Adipose tissue (tissue), 3 donors: ENCODE measurements around the gene TRMT11. TPM values are rescaled to one million over a fixed set of nuclear protein-coding genes. Genes with fewer than 3 reads are reported as not detected.
"Not testable (repeated sequence)": the region's sequence is repeated elsewhere in the genome, so short reads cannot be mapped to it uniquely, and the experiment has no call there.

Source experiments
- H3K27ac ChIP-seq: one replicate; pipeline ENCODE4 v1.5.1; 2013; ENCODE audit warnings: low read depth, low read length
- WGBS, 3 donors: extraction: QIAGEN DNeasy Blood & Tissue Kit; methylation state at CpG; one replicate each; pipeline ENCODE4 v1.1.7; 2013; 5-methylcytosine and 5-hydroxymethylcytosine counted together
- polyA plus RNA-seq, 3 donors: library from polyadenylated mRNA; stranded (reverse); fragments of 200-250 nt; gene quantifications; one replicate each; pipeline ENCODE4 v1.2.3, GENCODE V29; 2013
- donor health status: healthy with polysubstance abuse.
- donor health status: Bipolar disorder and iron deficiency.
- donor health status: healthy.

Gene TRMT11
- polyA plus RNA-seq, 3 donors: 5.7 to 11.2 (median 8.2) TPM

DNA sequence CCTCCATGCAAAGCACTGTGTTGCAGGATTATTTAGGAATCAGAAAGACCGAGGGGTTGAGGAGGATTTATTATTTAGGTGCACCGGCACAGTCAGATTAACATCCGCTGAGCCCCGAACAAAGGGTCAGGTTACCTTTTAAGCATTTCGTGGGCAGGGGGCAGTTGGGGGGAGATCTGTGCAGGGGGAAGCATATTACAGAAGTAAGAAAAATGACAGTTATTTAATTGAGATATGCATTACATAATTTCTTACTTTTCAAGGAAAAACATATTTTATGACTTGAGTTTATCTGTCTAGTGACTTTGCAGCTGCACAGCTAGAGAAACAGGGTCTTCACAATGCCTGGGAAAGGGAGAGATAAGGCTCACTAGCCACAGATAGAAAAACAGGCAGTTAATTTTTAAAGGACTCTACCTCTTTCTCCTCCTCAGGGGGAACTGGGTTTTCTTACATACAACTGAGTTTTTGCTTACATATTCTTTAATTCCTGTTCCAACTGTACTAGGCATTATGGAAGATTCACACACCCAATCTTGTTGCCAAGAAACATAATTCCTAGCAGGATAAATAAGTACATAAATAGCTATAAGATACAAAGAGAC is 31.5 kb upstream of the TRMT11 start:
- 37 to 70% (median 68%) methylated on average over 5 of the region's 5 CpGs for WGBS, 3 donors

DNA sequence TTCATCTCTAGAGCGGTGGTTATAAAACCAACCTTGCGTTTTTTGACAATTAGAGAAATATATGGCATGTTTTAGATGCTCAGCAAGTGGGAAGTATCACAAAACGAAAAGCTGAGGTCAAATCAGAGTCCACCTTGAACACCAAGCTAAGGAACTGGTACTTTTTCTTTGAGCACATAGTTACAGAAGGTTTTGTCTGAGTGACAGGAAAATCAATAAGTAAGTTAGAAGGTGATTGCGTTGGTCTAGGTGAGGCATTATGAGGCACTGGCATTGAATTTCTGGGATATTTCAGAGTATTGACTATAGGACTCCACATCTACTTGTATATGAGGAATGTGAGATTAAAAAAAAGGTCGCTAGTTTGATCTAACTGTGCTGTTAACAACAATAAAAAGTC is 30.4 kb upstream of the TRMT11 start:
- no peak overlapping the region for H3K27ac ChIP-seq
- 23 to 42% (median 42%) methylated on average over 5 of the region's 5 CpGs for WGBS, 3 donors

More for the DNA sequence above, 31.5 kb upstream of the TRMT11 start:
- no peak overlapping the region for H3K27ac ChIP-seq

DNA sequence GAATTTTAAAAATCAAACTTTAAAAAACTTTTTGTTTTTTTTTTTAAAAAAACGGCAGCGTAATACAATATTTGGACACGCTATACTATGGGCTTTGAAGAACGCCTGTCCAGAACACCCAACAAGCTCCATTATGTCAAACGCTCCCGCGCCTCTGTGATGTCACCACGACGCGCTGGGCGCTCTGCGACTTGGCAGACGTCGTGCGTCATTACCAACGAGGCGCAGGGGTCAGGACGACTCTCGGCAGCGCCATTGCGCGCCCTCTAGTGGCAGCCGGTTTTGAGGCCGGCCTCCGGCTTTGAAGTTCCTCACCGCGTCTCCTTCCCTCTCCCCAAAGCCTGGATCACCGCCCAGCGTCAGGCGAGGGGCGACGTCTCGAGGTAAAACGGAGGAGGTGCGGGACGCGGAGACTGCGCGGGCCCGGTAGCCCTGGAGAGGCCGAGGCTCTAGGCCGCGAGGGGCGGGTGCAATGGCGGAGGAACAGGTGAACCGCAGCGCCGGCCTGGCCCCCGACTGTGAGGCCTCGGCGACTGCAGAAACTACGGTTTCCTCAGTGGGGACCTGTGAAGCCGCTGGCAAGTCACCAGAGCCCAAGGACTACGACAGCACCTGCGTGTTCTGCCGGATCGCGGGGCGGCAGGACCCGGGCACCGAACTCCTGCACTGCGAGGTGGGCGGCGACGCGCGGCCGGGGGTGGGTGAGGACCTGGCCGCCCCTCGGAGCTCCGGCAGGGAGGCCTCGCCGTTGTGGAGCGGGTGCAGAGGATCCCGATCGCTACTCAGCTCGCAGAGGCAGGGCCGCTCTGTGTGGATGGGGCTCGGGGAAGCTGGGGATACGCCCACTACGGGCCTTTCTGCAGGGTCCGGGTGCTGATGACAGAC is 29.6 kb upstream of the TRMT11 start, which contains the start of gene HINT3:
HINT3 (plus strand) TSS at position 265 of the 885 bp plus-strand sequence; CDS start at position 473, 208 bp downstream.
- WGBS, 3 donors: 0 to 1% (median 1%) methylated on average over 82 of the region's 82 CpGs

DNA sequence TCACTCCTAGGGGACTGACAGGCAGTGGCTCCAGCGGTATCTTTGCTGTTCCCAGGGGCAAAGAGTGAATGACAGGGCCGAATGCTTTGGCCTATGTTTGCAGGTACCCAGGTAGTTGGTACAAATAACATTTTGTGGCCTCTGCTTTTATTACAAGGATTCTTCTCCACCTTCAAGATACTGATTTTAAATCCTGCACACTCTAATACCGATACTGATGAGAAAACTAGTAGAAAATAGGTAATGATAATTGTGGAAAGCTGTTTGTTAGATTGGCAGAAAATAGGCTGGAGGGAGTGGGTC is 29.0 kb upstream of the TRMT11 start:
- WGBS, 3 donors: 1 to 3% (median 2%) methylated on average over 3 of the region's 3 CpGs
- no peak overlapping the region for H3K27ac ChIP-seq

More for the DNA sequence above, 29.6 kb upstream of the TRMT11 start, which contains the start of gene HINT3:
- peak within 1 kb of the TSS; percentile 22 for H3K27ac ChIP-seq

DNA sequence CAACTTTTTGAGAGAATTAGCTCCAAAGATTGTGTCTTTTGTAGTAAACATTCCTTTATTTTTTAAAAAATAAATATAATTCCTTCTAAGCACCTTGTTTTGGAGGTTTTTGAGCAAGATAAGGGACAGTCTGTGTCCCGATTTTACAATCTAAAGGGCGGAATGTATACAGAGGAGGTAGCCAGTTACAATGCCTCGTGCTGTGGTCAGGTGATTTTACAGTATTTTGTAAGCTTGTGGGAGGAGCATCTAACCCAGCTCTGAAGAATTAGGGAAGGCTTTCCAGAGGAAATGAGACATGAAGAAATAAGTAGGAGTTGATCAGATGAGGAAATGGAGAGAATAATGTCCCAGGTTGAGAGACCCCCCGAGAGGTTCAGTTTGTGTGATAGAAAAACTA is 28.5 kb upstream of the TRMT11 start:
- H3K27ac ChIP-seq: no peak overlapping the region
- WGBS, 3 donors: 18 to 29% (median 19%) methylated on average over 4 of the region's 4 CpGs

DNA sequence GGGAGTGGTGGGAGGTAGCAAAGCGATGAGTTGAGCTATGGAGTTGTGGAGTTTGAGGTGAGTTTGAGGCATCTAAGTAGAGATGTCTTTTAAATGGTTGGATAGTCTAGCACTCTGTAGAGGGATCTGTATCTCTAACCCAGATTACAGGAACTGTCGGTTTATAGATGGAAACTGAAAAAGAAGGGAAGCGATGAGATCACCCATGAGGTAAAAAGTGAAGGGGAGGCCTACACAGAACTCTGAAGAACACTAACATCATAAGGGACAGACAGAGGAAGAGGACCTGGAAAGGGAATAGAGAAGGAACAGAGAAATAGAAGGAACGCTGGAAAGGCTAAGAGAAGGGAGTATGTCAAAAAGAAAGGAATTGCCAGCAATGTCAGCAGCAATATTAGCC is 27.3 kb upstream of the TRMT11 start:
- H3K27ac ChIP-seq: no peak overlapping the region
- 82 to 91% (median 90%) methylated on average over 4 of the region's 4 CpGs for WGBS, 3 donors

DNA sequence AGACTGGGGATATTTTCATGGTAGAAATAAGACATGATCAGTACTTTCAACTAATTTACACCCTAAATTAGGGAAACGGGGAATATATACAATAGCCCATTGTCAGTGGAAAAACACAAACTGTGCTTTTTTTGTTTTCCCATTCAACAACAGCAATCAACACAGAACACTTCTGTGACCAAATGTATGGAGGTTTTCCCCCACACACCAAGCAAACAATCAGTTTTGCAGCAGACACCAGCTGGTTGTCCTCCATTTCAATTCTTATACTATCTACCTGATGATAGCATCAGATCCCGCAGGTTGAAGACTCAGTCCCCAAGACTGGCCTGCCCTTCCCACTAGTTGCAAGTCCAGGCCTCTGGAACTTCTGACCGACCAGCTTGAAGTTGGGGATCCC is 25.2 kb upstream of the TRMT11 start:
- WGBS, 3 donors: 86 to 89% (median 89%) methylated on average over 3 of the region's 3 CpGs
- no peak overlapping the region for H3K27ac ChIP-seq

DNA sequence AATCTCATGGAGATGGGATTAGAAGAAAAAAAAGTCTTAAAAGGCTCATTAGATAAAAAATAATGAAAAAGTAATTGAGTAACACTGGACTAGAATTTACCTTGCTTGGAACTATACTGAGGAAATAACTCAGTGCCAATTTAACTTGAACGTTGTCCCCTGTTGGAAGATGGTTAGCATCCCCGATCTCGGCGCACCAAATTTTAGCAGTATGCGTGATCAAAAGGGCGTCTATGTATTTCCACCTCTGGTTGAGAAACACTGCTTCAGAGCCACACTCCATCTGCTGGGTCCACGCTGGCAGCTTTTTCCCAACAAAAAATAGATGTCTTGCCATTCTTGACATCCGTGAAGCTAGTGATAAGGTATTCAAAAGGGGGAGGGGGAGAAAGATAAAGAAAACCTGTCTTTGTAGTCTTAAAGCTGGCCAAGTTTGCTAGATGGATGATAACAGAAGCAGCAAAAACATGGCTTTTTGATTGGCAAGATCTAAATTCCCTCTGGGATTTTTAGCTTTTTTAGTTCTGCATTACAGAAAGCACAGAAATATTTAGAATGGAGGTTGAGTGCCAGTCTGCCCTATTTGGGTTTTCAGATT is 23.3 kb upstream of the TRMT11 start:
- 69 to 92% (median 92%) methylated on average over 8 of the region's 8 CpGs for WGBS, 3 donors
- H3K27ac ChIP-seq: no peak overlapping the region

DNA sequence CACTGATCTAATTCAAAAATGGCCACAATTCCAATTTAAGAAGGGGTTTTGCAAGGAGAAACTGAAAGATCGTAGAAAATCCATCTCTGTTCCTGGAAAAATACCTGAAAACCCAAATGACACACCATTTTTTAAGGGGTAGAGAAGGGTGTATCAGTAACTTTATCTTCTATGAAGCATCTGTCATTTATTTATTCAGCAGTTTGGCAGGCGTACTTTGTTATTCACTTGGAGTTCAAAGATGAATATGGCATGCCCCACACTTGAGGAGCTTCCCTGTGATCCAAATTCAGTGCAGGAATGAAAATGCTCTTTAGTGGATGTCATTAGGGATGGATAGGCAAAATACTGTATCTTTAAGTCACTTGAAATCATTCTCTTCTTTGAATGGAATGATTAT is 22.5 kb upstream of the TRMT11 start:
- H3K27ac ChIP-seq: no peak overlapping the region
- WGBS, 3 donors: 79 to 98% (median 93%) methylated on average over 2 of the region's 2 CpGs

DNA sequence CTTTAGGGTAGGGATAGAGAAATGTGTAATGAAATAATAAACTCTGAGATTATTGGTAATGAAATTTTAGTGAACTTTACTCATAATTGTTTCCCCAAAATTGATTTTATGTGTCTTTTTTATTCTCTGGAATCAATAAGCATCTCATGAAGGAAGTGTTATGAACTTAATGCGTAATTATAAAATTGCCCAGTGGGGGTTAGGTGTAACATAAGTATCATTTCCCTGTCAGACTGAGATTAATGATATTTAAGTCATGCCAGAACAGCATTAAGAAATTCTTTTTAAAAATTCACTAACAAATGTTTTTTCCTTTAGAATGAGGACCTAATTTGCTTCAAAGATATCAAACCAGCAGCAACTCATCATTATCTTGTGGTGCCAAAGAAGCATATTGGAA is 19.8 kb upstream of the TRMT11 start:
- WGBS, 3 donors: 92 to 97% (median 93%) methylated on average over 1 of the region's 1 CpG

DNA sequence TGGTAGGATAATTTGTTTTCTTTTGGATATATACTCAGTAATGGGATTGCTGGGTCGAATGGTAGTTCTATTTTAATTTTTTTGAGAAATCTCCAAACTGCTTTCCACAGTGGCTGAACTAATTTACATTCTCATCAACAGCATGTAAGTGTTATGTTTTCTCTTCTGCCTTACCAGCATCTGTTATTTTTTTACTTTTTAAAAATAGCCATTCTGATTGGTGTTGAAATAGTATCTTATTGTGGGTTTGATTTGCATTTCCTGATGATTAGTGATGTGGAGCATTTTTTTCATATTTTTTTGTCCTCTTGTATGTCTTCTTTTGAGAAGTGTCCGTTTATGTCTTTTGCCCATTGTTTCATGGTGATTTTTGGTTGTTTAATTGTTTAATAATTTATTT is 17.8 kb upstream of the TRMT11 start:
- WGBS, 3 donors: 86 to 89% (median 87%) methylated on average over 2 of the region's 2 CpGs
- H3K27ac ChIP-seq: no peak overlapping the region

More for the DNA sequence above, 19.8 kb upstream of the TRMT11 start:
- no peak overlapping the region for H3K27ac ChIP-seq

DNA sequence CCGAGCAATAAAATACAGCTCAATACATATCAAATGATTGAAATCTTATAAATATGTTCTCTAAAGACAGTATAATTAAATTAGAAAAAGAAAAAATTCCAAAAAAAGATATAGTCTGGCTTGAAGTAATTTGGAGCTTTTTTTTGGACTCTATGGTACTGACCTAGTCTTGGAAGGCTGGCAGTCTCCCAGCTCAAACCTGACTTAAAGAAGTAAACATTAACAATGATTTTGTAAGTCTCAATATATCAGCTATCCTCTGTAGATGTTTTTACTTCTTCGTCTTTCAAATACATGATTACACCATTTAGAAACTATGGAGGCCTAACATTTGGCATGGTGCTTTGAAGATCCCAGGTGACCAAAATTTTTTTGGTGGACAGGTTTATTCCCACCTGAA is 15.6 kb upstream of the TRMT11 start:
- WGBS, 3 donors: 0 to 65% (median 0%) methylated on average over 2 of the region's 2 CpGs
- no peak overlapping the region for H3K27ac ChIP-seq

DNA sequence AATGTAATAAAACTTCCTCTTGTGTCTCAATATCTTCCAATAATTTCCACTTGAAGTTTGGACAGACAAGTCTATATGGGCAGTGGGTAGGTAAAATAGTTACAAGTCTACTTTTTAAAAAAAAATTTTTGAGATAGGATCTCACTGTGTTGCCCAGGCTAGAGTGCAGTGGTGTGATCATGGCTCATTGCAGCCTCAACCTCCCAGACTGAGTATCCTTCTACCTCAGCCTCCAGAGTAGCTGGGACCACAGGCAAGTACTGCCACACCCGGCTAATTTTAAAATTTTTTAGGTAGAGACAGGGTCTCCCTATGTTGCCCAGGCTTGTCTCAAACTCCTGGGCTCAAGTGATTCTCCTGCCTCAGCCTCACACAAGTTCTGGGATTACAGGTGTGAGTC is 13.9 kb upstream of the TRMT11 start:
- WGBS, 3 donors: 90 to 95% (median 95%) methylated on average over 1 of the region's 1 CpG
- not testable (repeated sequence) for H3K27ac ChIP-seq

DNA sequence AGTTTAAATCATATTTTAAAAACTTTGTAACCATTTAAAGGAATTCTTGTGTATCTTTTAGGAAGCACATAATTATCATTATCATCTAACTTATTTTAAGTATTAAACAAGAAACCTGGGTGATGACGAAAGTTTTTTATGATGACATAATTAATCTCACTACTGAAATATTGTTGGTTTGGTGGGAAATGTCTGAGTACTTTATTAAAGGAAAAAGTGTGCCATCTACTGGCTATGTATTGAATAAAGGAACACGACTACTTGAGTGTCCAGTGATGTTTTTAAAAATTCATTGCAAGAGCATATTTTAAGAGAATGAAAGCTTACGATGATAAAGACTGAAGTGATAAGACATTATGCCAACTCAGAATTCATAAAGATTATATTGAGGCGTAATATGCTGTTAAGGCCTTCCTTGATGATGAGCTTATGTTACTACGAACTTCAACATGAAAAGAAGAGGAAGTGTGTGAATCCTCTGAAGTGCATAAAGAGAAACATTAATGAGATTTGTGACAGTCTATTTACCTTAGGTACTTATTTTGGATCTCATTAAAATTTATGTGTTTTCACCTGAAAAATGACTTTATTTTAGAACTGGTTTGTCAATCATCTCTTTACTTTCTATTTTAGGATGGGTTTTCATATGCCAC is 12.0 kb upstream of the TRMT11 start:
- 27 to 31% (median 29%) methylated on average over 5 of the region's 5 CpGs for WGBS, 3 donors
- H3K27ac ChIP-seq: no peak overlapping the region

DNA sequence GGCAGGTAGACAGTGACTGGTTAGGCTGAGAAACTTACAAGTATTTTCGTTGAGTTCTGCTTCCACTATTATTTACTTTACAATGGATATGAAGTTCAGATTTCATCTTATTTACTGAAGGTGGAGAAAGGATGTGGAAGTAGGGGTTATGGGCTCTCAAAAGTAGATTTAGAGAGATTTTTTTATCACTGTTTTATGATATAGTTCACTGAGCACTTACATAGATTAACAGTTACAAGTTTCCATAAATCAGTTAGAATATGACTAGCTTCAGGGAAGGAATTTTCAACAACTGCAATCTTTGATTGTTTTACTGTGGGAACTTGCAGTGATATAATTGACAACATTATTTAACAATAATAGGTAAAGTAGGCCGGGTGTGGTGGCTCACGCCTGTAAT is 7.2 kb upstream of the TRMT11 start:
- 83 to 93% (median 85%) methylated on average over 3 of the region's 3 CpGs for WGBS, 3 donors
- H3K27ac ChIP-seq: no peak overlapping the region

DNA sequence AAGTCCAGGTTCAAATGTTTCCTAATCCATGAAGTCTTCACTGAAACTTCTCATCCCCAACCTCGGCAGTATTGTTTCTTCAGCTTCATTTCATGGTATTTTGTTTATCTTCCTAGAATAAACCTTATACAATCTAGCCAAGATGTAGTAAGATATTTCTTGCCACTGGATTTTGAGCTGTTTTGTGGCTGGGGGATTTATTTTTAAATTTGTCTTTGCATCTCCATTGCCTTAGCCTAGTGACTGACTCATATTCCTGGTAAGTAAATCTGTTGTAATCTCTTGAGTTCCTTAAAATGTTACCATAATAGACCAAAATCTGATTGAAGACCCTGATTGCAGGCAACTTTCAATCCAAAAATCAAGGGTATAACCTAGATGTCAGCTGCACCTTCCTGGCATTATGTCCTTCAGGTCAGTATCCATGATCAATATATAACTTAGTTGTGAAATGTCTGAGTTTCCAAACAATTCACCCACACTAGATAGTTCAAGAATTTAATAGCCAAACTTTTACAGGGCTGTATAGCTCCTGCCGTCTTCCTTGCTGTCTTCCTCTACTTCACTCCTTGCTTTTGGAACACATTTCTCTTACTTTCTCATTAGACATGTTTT is 4.7 kb upstream of the TRMT11 start:
- 91 to 94% (median 92%) methylated on average over 2 of the region's 2 CpGs for WGBS, 3 donors
- H3K27ac ChIP-seq: no peak overlapping the region

DNA sequence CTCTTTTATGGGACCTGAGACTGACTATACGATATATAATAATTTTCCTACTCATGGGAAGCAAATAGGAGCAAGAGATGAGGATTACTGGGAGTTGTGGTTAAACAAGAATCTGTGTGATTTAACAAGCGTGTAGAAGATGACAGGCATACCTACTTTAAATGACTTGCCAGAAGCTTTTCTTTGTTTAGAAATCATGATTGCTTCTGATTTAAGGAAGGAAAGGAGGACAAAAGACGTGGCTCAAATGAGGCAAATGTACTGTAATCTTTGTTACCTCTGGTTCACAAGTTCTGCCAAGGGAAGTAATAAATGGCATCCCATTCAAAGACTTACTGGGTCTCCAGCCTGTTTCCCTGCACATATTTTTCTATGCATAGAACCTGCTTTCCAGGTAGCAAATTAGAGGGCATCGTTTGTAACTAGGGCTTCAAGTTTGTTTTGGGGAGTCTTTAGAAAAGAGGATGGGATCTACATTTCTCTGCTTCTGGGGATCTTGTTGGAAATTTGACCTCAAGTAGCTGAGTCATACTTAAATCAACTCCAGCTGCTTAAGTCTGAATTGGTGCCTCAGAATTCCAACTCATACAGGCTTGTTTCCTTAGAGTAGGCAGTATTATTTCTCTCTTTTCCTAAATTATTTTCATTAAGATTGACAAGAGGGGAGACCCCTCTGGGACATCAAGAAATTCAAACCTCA is 2.9 kb upstream of the TRMT11 start:
- WGBS, 3 donors: 53 to 70% (median 66%) methylated on average over 4 of the region's 4 CpGs
- no peak overlapping the region for H3K27ac ChIP-seq

DNA sequence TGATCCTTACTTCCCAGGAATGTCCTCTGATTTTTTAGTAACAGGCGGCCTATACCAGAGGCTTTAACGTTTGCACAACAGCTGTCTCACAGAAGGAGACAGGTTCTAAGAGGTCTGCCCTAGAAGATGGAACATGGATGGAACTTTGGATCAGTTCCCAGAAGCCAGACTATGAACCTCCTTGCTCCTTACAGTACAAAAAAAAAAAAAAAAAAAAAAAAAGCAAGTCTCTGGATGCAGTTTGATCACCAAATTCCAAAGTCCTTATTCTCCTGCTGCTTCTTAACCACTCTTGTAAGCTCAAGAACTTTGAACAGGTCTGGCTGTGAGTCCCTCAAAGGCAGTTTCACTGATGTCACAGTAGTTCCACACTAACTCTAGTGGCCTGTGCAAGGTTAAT is 2.0 kb upstream of the TRMT11 start:
- H3K27ac ChIP-seq: no peak overlapping the region
- 81 to 90% (median 83%) methylated on average over 2 of the region's 2 CpGs for WGBS, 3 donors
